K562 (cell line): Measurements from ENCODE around the gene SKIC2. TPM values are rescaled to one million over a fixed set of nuclear protein-coding genes. Genes with fewer than 3 reads are reported as not detected.

ENCODE experiments used
- ARID3B ChIP-seq: fragments of 250-450 bp; sonication (Bioruptor Pico); IDR thresholded peaks from 2 replicates; pipeline ENCODE4 v1.4.0; 2020; ENCODE audit warnings: borderline replicate concordance
- CBX2 ChIP-seq: fragments of 200-600 bp; sonication (generic); IDR thresholded peaks from one replicate; pipeline ENCODE4 v1.6.1; 2012; ENCODE audit warnings: mild to moderate bottlenecking, low read length, inconsistent platforms; ENCODE audit not compliant: insufficient read depth, poor library complexity, severe bottlenecking
- CBX8 ChIP-seq: fragments of 200-600 bp; sonication (generic); IDR thresholded peaks from 2 replicates; pipeline ENCODE4 v1.6.1; 2012; ENCODE audit warnings: borderline replicate concordance, mixed run types, low read depth, mild to moderate bottlenecking, moderate library complexity, mixed read lengths, low read length, control low read depth, inconsistent platforms; ENCODE audit not compliant: poor library complexity, severe bottlenecking; ENCODE audit errors: extremely low read depth
- ETV1 ChIP-seq: fragments of 450-650 bp; conservative IDR thresholded peaks from 2 replicates; pipeline ENCODE4 v1.6.1; 2016; ENCODE audit warnings: missing genetic modification characterization, control low read depth, low read depth, missing compliant biosample characterization
- GABPA ChIP-seq: fragments of 200-800 bp; sonication (Bioruptor generic); conservative IDR thresholded peaks from 2 replicates; pipeline ENCODE4 v1.6.1; 2016; ENCODE audit warnings: low read depth, missing genetic modification characterization, missing compliant biosample characterization
- GATAD2A ChIP-seq: fragments of 450-650 bp; IDR thresholded peaks from 2 replicates; pipeline ENCODE4 v1.6.1; 2017
- HLTF ChIP-seq: fragments of 450-650 bp; IDR thresholded peaks from 2 replicates; pipeline ENCODE4 v1.6.1; 2016
- MYNN ChIP-seq, 2 experiments: sonication (generic); formaldehyde crosslinking in 1 of 2; IDR thresholded peaks; 2 replicates each; pipeline versions ENCODE4 v1.5.0 to v1.6.1; 2016 to 2020; ENCODE audit warnings: antibody characterized with exemption in 1 of 2, missing genetic modification reagents in 1 of 2
- NR2C1 ChIP-seq, 2 experiments: fragments of 450-650 bp; IDR thresholded peaks; 2 replicates each; pipeline ENCODE4 v1.6.1; 2017; ENCODE audit warnings: mild to moderate bottlenecking in 2 of 2, antibody characterized with exemption in 1 of 2, inconsistent platforms in 1 of 2, missing compliant biosample characterization in 1 of 2, missing genetic modification characterization in 1 of 2
- SIRT6 ChIP-seq: IDR thresholded peaks from one replicate; pipeline ENCODE4 v1.6.1; 2012; ENCODE audit warnings: low read depth, mild to moderate bottlenecking, control low read depth, inconsistent platforms, low read length, moderate library complexity
- SMC3 ChIP-seq: conservative IDR thresholded peaks from 2 replicates; pipeline ENCODE4 v1.6.1; 2011; ENCODE audit warnings: low read depth, low read length, improper control_type of control experiment; ENCODE audit not compliant: insufficient read depth
- SPI1 ChIP-seq: IDR thresholded peaks from 2 replicates; pipeline ENCODE4 v1.6.1; 2011; ENCODE audit warnings: low read depth, low read length, control low read depth, borderline replicate concordance
- TBP ChIP-seq: optimal IDR thresholded peaks from 2 replicates; pipeline ENCODE3; 2011; ENCODE audit warnings: low read depth, low read length, improper control_type of control experiment
- THRB ChIP-seq: fragments of 450-650 bp; formaldehyde crosslinking; conservative IDR thresholded peaks from 2 replicates; pipeline ENCODE4 v1.4.0; 2022; ENCODE audit warnings: mild to moderate bottlenecking, missing genetic modification characterization
- U2AF2 ChIP-seq: fragments of 200-400 bp; formaldehyde crosslinking; optimal IDR thresholded peaks from 2 replicates; pipeline ENCODE3; 2017; ENCODE audit warnings: low read depth, mild to moderate bottlenecking, low read length
- ZNF668 ChIP-seq: fragments of 250-450 bp; sonication (Bioruptor Pico); IDR thresholded peaks from 2 replicates; pipeline ENCODE4 v1.8.0; 2022; ENCODE audit warnings: mild to moderate bottlenecking, inconsistent platforms
- ZNF717 ChIP-seq: fragments of 250-450 bp; sonication (Bioruptor Pico); IDR thresholded peaks from 2 replicates; pipeline ENCODE4 v1.5.0; 2021
- polyA plus RNA-seq, 8 experiments: library from polyadenylated mRNA; depleted of rRNA in 4 of 8; stranded (reverse) in 5 of 8; unstranded in 3 of 8; fragments of >200 nt; fragmentation: Nextera tagmentation in 2 of 8; fragmentation: Illumina TruSeq in 1 of 8; extraction: Ambion mirVana in 2 of 8; extraction: Trizol in 1 of 8; gene quantifications; 2 replicates each; pipeline versions ENCODE4 v1.2.1 to v1.2.3, GENCODE V29; 2011 to 2014; ENCODE audit warnings: inconsistent platforms in 1 of 8, missing spikeins in 1 of 8
- total RNA-seq, 7 experiments: library from RNA; depleted of rRNA in 6 of 7; stranded (reverse); fragments of >200 nt in 6 of 7; fragmentation: Illumina TruSeq in 2 of 7; extraction: Trizol in 2 of 7; gene quantifications; 2 replicates each; pipeline versions ENCODE4 v1.2.1 to v1.2.3, GENCODE V29; 2011 to 2021; ENCODE audit warnings: low replicate concordance in 1 of 7
- TF ChIP-seq, protein P1 (sequence below): fragments of 250-450 bp; sonication (Bioruptor Pico); IDR thresholded peaks from 2 replicates; pipeline ENCODE4 v1.5.1; 2021; ENCODE audit warnings: mild to moderate bottlenecking
- TF ChIP-seq, protein P2 (sequence below): fragments of 250-450 bp; sonication (Bioruptor Pico); IDR thresholded peaks from 2 replicates; pipeline ENCODE4 v1.5.0; 2021
- TF ChIP-seq, protein P3 (sequence below): fragments of 250-450 bp; sonication (Bioruptor Pico); IDR thresholded peaks from 2 replicates; pipeline ENCODE4 v1.4.0; 2020; ENCODE audit warnings: mild to moderate bottlenecking

Gene SKIC2
- total and polyA plus RNA-seq, 9 of the 15 experiments (the other 6 are each of a cell fraction or from before 2014, with no cell fraction given), result 3.3 to 94.6 (median 38.8) TPM

GRCh38 chr6:31971993-31972708, 13.2 kb downstream of the SKIC2 start, which contains the start of gene DXO (continued):
- TF ChIP-seq SMC3, result 0 out of 2 replicates have a peak, but pooled peaks have one; percentile 4
- peak; percentile 80; the same call in 1 of the 2 replicates for TF ChIP-seq HLTF
- peak; percentile 87; the same call in 1 of the 2 replicates for TF ChIP-seq ARID3B
- no peak for TF ChIP-seq GATAD2A
- no peak for TF ChIP-seq U2AF2
- TF ChIP-seq MYNN (IDR thresholded peaks at IDR 0.05), result peak; percentile 64; the same call in 1 of the 2 replicates
- no peak for TF ChIP-seq MYNN (CRISPR knock-in tag; IDR thresholded peaks at IDR 0.05)
- peak; percentile 99 for TF ChIP-seq GABPA (tag)
- peak; percentile 67 for TF ChIP-seq TBP
- TF ChIP-seq NR2C1 (IDR thresholded peaks at IDR 0.05), result peak; percentile 81
- TF ChIP-seq NR2C1 (tag; IDR thresholded peaks at IDR 0.05), result peak; percentile 50; the same call in 1 of the 2 replicates
- no peak for TF ChIP-seq CBX8
- TF ChIP-seq SIRT6, result no peak
- TF ChIP-seq, protein P1, sequence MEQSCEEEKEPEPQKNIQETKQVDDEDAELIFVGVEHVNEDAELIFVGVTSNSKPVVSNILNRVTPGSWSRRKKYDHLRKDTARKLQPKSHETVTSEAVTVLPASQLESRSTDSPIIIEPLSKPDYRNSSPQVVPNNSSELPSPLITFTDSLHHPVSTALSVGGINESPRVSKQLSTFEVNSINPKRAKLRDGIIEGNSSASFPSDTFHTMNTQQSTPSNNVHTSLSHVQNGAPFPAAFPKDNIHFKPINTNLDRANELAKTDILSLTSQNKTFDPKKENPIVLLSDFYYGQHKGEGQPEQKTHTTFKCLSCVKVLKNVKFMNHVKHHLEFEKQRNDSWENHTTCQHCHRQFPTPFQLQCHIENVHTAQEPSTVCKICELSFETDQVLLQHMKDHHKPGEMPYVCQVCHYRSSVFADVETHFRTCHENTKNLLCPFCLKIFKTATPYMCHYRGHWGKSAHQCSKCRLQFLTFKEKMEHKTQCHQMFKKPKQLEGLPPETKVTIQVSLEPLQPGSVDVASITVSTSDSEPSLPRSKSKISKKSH, result no peak
- TF ChIP-seq SPI1, result peak; percentile 60
- TF ChIP-seq, protein P2, sequence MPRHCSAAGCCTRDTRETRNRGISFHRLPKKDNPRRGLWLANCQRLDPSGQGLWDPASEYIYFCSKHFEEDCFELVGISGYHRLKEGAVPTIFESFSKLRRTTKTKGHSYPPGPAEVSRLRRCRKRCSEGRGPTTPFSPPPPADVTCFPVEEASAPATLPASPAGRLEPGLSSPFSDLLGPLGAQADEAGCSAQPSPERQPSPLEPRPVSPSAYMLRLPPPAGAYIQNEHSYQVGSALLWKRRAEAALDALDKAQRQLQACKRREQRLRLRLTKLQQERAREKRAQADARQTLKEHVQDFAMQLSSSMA (CRISPR knock-in tag), result 0 out of 2 replicates have a peak, but pooled peaks have one; percentile 41
- TF ChIP-seq THRB (CRISPR knock-in tag), result no peak
- TF ChIP-seq ZNF717 (CRISPR knock-in tag), result 0 out of 2 replicates have a peak, but pooled peaks have one; percentile 7
- TF ChIP-seq ETV1 (tag), result peak; percentile 94
- 0 out of 2 replicates have a peak, but pooled peaks have one; percentile 65 for TF ChIP-seq ZNF668 (CRISPR knock-in tag)
- TF ChIP-seq, protein P3, sequence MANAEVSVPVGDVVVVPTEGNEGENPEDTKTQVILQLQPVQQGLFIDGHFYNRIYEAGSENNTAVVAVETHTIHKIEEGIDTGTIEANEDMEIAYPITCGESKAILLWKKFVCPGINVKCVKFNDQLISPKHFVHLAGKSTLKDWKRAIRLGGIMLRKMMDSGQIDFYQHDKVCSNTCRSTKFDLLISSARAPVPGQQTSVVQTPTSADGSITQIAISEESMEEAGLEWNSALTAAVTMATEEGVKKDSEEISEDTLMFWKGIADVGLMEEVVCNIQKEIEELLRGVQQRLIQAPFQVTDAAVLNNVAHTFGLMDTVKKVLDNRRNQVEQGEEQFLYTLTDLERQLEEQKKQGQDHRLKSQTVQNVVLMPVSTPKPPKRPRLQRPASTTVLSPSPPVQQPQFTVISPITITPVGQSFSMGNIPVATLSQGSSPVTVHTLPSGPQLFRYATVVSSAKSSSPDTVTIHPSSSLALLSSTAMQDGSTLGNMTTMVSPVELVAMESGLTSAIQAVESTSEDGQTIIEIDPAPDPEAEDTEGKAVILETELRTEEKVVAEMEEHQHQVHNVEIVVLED (CRISPR knock-in tag), result peak; percentile 90
- no peak for TF ChIP-seq CBX2
